K562 (cell line): ENCODE data around the gene SLC25A21. TPM values are rescaled to one million over a fixed set of nuclear protein-coding genes. Genes with fewer than 3 reads are reported as not detected.

ENCODE experiments used
- ATAC-seq: fragments of 200-7000 bp; cut with Tn5 transposase; 3 replicates; pipeline ENCODE4 v1.9.1; 2020; ENCODE audit warnings: moderate library complexity
- BruUV-seq: library from RNA; stranded (reverse); fragments of 400-500 nt; replicated peaks from 2 replicates; lab custom pipeline; 2021; lab: Mats Ljungman, UMichigan
- CTCF ChIA-PET: fragments of 300-600 bp; formaldehyde crosslinking; extraction: SDS; loops from one replicate; lab custom pipeline; 2021; ENCODE audit warnings: low intra/inter-chr PET ratio; lab: Yijun Ruan, JAX
- POLR2A ChIA-PET: fragments of 300-600, 350-650 bp; sonication (Branson Sonifier 250); formaldehyde crosslinking; extraction: SDS; loops from one replicate; lab custom pipeline; 2021; ENCODE audit warnings: antibody characterized with exemption, inconsistent platforms; lab: Yijun Ruan, JAX
- DNase-seq, 4 experiments: peaks; one replicate each; pipeline versions ENCODE4 v3.0.0 to v3.0.0-alpha.2; 2011 to 2018; ENCODE audit warnings: low spot score in 3 of 4, mixed read lengths in 3 of 4; ENCODE audit errors: extremely low read depth in 1 of 4
- FAIRE-seq: peaks from 2 replicates; lab custom pipeline; 2011; peaks lifted over from hg19 to GRCh38; lab: Jason Lieb, UNC
- H2AFZ ChIP-seq: 2 replicates; pipeline ENCODE4 v1.6.0; 2011; ENCODE audit warnings: low read depth, low read length, control low read depth, inconsistent platforms
- H3K27ac ChIP-seq: fragments of 200-600 bp; 3 replicates; pipeline ENCODE4 v1.8.0; 2011; ENCODE audit warnings: low read depth, mild to moderate bottlenecking, control low read depth, inconsistent platforms, low read length, moderate library complexity, mixed read lengths; ENCODE audit errors: extremely low read depth
- H3K27me3 ChIP-seq, 2 experiments: fragments of 300-600 bp in 1 of 2; 2 replicates in 1 of 2; 3 replicates in 1 of 2; pipeline versions ENCODE4 v1.6.0 to v1.8.0; 2011; ENCODE audit warnings: inconsistent platforms in 2 of 2, low read length in 2 of 2, mild to moderate bottlenecking in 1 of 2, mixed read lengths in 1 of 2, moderate library complexity in 1 of 2; ENCODE audit not compliant: control insufficient read depth in 2 of 2, insufficient read depth in 2 of 2
- H3K36me3 ChIP-seq: fragments of 300-600 bp; 3 replicates; pipeline ENCODE4 v1.8.0; 2011; ENCODE audit warnings: mild to moderate bottlenecking, low read length, inconsistent platforms; ENCODE audit not compliant: control insufficient read depth, insufficient read depth
- H3K4me1 ChIP-seq, 2 experiments: fragments of 200-600 bp in 1 of 2; replicated peaks in 1 of 2; 2 replicates in 1 of 2; 3 replicates in 1 of 2; pipeline versions ENCODE4 v1.5.1 to v1.8.0; 2011; ENCODE audit warnings: inconsistent platforms in 2 of 2, low read length in 2 of 2, mild to moderate bottlenecking in 1 of 2, mixed read lengths in 1 of 2, moderate library complexity in 1 of 2; ENCODE audit not compliant: control insufficient read depth in 2 of 2, insufficient read depth in 2 of 2
- H3K4me2 ChIP-seq: 2 replicates; pipeline ENCODE4 v1.6.1; 2011; ENCODE audit warnings: low read length, control low read depth, inconsistent platforms, mixed read lengths; ENCODE audit not compliant: insufficient read depth
- H3K4me3 ChIP-seq: fragments of 200-600 bp; sonication (generic), shearing (Covaris generic); 2 replicates; pipeline ENCODE4 v1.5.1; 2016; ENCODE audit warnings: control low read depth, inconsistent platforms
- H3K79me2 ChIP-seq: fragments of 200-600 bp; 3 replicates; pipeline ENCODE4 v1.8.0; 2011; ENCODE audit warnings: low read length, inconsistent platforms; ENCODE audit not compliant: control insufficient read depth, insufficient read depth
- H3K9ac ChIP-seq, 2 experiments: 2 replicates each; pipeline versions ENCODE4 v1.6.0 to v1.6.1; 2011; ENCODE audit warnings: low read depth in 2 of 2, low read length in 2 of 2, control low read depth in 1 of 2, inconsistent platforms in 1 of 2, mild to moderate bottlenecking in 1 of 2, mixed read lengths in 1 of 2; ENCODE audit not compliant: insufficient read depth in 1 of 2
- H3K9me1 ChIP-seq: one replicate; pipeline ENCODE4 v1.6.0; 2011; ENCODE audit warnings: inconsistent platforms, mild to moderate bottlenecking, low read length, moderate library complexity; ENCODE audit not compliant: control insufficient read depth, insufficient read depth
- H3K9me3 ChIP-seq: replicated peaks from 2 replicates; pipeline ENCODE4 v1.5.1; 2011; ENCODE audit warnings: low read depth, low read length, inconsistent platforms; ENCODE audit not compliant: control insufficient read depth, insufficient read depth
- H4K20me1 ChIP-seq: replicated peaks from 2 replicates; pipeline ENCODE4 v1.6.1; 2011; ENCODE audit warnings: low read length, inconsistent platforms, mixed read lengths; ENCODE audit not compliant: control insufficient read depth, insufficient read depth
- RAD21 ChIP-seq, 2 experiments: fragments of 250-450 bp in 1 of 2; fragments of 450-650 bp in 1 of 2; sonication (Bioruptor Pico) in 1 of 2; formaldehyde crosslinking in 1 of 2; IDR thresholded peaks in 1 of 2; conservative IDR thresholded peaks in 1 of 2; 2 replicates each; pipeline versions ENCODE4 v1.4.0 to v1.8.0; 2020 to 2022; ENCODE audit warnings: mild to moderate bottlenecking in 2 of 2, moderate library complexity in 1 of 2
- ZNF224 ChIP-seq: sonication (generic); formaldehyde crosslinking; IDR thresholded peaks from 2 replicates; pipeline ENCODE4 v1.8.0; 2022; ENCODE audit warnings: mild to moderate bottlenecking, missing genetic modification reagents
- whole genome bisulfite sequencing: fragments of 100-300 bp; shearing (Covaris generic); methylation state at CpG from one replicate; pipeline ENCODE4 v1.1.6; 2016; ENCODE audit warnings: low coverage, mixed read lengths; ENCODE audit not compliant: insufficient coverage; ENCODE audit errors: missing lambda C conversion rate; 5-methylcytosine and 5-hydroxymethylcytosine counted together
- in situ Hi-C: fragments of 300-500 bp; cut with MboI; formaldehyde crosslinking; loops from 4 replicates; pipeline ENCODE4 v1.15.0; 2018; ENCODE audit warnings: inconsistent platforms, mixed read lengths
- intact Hi-C: fragments of 100-400 bp; cut with micrococcal nuclease; formaldehyde crosslinking; loops from 2 replicates; pipeline ENCODE4 v1.14.2; 2022
- polyA plus RNA-seq, 8 experiments: library from polyadenylated mRNA; depleted of rRNA in 4 of 8; stranded (reverse) in 5 of 8; unstranded in 3 of 8; fragments of >200 nt; fragmentation: Nextera tagmentation in 2 of 8; fragmentation: Illumina TruSeq in 1 of 8; extraction: Ambion mirVana in 2 of 8; extraction: Trizol in 1 of 8; gene quantifications; 2 replicates each; pipeline versions ENCODE4 v1.2.1 to v1.2.3, GENCODE V29; 2011 to 2014; ENCODE audit warnings: inconsistent platforms in 1 of 8, missing spikeins in 1 of 8
- total RNA-seq, 7 experiments: library from RNA; depleted of rRNA in 6 of 7; stranded (reverse); fragments of >200 nt in 6 of 7; fragmentation: Illumina TruSeq in 2 of 7; extraction: Trizol in 2 of 7; gene quantifications; 2 replicates each; pipeline versions ENCODE4 v1.2.1 to v1.2.3, GENCODE V29; 2011 to 2021; ENCODE audit warnings: low replicate concordance in 1 of 7
- TF ChIP-seq, protein P1 (sequence below): fragments of 250-450 bp; sonication (Bioruptor Pico); IDR thresholded peaks from 2 replicates; pipeline ENCODE4 v1.8.0; 2022; ENCODE audit warnings: moderate library complexity, mild to moderate bottlenecking, inconsistent platforms
- TF ChIP-seq, protein P2 (sequence below), 2 experiments: fragments of 450-650 bp; formaldehyde crosslinking in 1 of 2; IDR thresholded peaks; 2 replicates each; pipeline versions ENCODE4 v1.4.0 to v1.6.1; 2014 to 2020; ENCODE audit warnings: mild to moderate bottlenecking in 2 of 2, borderline replicate concordance in 1 of 2, low read depth in 1 of 2

The SLC25A21 gene
- total and polyA plus RNA-seq, 9 of the 15 experiments (the other 6 are each of a cell fraction or from before 2014, with no cell fraction given) = 15.2 to 46.7 (median 28.7) TPM

DNA sequence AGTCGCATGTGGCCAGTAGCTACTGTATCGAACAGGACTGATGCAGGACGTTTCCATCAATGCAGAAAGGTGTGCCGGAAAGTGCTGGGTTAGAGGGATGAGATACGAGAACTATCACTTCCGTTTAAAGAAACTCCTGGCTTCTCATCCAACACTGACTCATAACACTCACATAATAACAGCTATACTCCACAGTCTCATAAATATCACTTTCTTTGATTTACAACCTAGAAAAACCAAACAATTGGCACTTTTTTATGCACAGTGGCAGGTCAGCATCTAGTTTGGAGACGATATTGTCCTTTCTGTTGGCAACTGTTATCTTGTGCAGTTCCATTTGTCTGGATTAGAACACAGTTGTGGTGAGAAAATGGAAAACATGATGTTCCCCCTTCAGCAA, 43.4 kb downstream of the SLC25A21 start:
- H3K36me3 ChIP-seq = peaks cover 2% of the 10 kb centered on the region; the same call in 2 of the 3 replicates
- peaks cover 30% of the 10 kb centered on the region; the same call in 2 of the 3 replicates for H3K79me2 ChIP-seq
- H2AFZ ChIP-seq = no peak overlapping the region
- no peaks in the 10 kb centered on the region for H3K9me3 ChIP-seq
- no peak overlapping the region for H3K4me2 ChIP-seq
- DNase-seq (no peak), ATAC-seq (no peak)
- H3K27me3 ChIP-seq = no peaks in the 10 kb centered on the region
- BruUV-seq = no TSS peak
- TF ChIP-seq, protein P1, sequence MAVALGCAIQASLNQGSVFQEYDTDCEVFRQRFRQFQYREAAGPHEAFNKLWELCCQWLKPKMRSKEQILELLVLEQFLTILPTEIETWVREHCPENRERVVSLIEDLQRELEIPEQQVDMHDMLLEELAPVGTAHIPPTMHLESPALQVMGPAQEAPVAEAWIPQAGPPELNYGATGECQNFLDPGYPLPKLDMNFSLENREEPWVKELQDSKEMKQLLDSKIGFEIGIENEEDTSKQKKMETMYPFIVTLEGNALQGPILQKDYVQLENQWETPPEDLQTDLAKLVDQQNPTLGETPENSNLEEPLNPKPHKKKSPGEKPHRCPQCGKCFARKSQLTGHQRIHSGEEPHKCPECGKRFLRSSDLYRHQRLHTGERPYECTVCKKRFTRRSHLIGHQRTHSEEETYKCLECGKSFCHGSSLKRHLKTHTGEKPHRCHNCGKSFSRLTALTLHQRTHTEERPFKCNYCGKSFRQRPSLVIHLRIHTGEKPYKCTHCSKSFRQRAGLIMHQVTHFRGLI = no peak
- TF ChIP-seq, all 486 proteins: peak for 0
- Histone ChIP-seq H3K4me1 (no peaks in the 10 kb centered on the region; a peak in 2 of 5 replicates), H4K20me1 (no peaks in the 10 kb centered on the region), H3K9ac (no peak overlapping the region), H3K4me3 (no peak overlapping the region), H3K9me1 (no peaks in the 10 kb centered on the region), H3K27ac (no peak overlapping the region)
- POLR2A ChIA-PET = no interaction called here
- CTCF ChIA-PET = no interaction called here
- in situ Hi-C loops (loop anchor here (25.0 kb wide), 1 partner anchor 492 kb away; no protein-coding TSS in a partner anchor), intact Hi-C loops (no loop called here)
- peak; percentile 37 for FAIRE-seq
- WGBS = 83% methylated on average over 7 of the region's 7 CpGs

DNA sequence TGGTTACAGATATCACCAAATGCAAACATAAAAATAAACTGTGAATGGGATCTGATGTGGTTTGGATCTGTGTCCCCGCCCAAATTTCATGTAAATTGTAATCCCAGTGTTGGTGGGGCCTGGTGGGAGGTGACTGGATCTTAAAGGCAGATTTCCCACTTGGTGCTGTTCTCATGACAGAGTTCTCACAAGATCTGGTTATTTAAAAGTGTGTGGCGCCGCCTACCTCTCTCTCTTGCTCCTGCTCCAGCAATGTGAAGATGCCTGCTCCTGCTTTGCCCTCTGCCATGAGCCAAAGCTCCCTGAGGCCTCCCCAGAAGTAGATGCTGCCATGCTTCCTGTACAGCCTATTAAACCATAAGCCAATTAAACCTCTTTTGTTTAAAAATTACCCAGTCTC, 47.8 kb downstream of the SLC25A21 start:
- ATAC-seq = peak; percentile 84
- Histone ChIP-seq H3K9ac (no peak overlapping the region), H4K20me1 (no peaks in the 10 kb centered on the region), H3K4me2 (no peak overlapping the region), H3K36me3 (peaks cover 2% of the 10 kb centered on the region; the same call in 2 of the 3 replicates), H3K4me3 (no peak overlapping the region), H3K79me2 (peaks cover 29% of the 10 kb centered on the region; the same call in 2 of the 3 replicates), H2AFZ (no peak overlapping the region), H3K9me1 (no peaks in the 10 kb centered on the region), H3K27ac (no peak overlapping the region), H3K4me1 (no peaks in the 10 kb centered on the region), H3K9me3 (no peaks in the 10 kb centered on the region), H3K27me3 (no peaks in the 10 kb centered on the region)
- FAIRE-seq = peak; percentile 26
- no TSS peak for BruUV-seq
- intact Hi-C loops (no loop called here), in situ Hi-C loops (loop anchor here (25.0 kb wide), 1 partner anchor 487 kb away; no protein-coding TSS in a partner anchor)
- POLR2A ChIA-PET = no interaction called here
- CTCF ChIA-PET = no interaction called here
- peak in 1 of 4 experiments; percentile 26 for DNase-seq
- WGBS = 67% methylated on average over 3 of the region's 3 CpGs
- TF ChIP-seq ZNF224 (no peak), RAD21 (CRISPR knock-in tag; conservative IDR thresholded peaks at IDR 0.05 in 1 of 2, IDR thresholded peaks at IDR 0.05 in 1 of 2) (peak in 1 of 2 experiments; percentile 46; a peak in 2 of 4 replicates)
- TF ChIP-seq, protein P2, sequence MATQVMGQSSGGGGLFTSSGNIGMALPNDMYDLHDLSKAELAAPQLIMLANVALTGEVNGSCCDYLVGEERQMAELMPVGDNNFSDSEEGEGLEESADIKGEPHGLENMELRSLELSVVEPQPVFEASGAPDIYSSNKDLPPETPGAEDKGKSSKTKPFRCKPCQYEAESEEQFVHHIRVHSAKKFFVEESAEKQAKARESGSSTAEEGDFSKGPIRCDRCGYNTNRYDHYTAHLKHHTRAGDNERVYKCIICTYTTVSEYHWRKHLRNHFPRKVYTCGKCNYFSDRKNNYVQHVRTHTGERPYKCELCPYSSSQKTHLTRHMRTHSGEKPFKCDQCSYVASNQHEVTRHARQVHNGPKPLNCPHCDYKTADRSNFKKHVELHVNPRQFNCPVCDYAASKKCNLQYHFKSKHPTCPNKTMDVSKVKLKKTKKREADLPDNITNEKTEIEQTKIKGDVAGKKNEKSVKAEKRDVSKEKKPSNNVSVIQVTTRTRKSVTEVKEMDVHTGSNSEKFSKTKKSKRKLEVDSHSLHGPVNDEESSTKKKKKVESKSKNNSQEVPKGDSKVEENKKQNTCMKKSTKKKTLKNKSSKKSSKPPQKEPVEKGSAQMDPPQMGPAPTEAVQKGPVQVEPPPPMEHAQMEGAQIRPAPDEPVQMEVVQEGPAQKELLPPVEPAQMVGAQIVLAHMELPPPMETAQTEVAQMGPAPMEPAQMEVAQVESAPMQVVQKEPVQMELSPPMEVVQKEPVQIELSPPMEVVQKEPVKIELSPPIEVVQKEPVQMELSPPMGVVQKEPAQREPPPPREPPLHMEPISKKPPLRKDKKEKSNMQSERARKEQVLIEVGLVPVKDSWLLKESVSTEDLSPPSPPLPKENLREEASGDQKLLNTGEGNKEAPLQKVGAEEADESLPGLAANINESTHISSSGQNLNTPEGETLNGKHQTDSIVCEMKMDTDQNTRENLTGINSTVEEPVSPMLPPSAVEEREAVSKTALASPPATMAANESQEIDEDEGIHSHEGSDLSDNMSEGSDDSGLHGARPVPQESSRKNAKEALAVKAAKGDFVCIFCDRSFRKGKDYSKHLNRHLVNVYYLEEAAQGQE (IDR thresholded peaks at IDR 0.05; ENCODE audit: borderline replicate concordance) = peak; percentile 17; the same call in 1 of the 2 replicates
- TF ChIP-seq, protein P2 (CRISPR knock-in tag; IDR thresholded peaks at IDR 0.05; ENCODE audit: low read depth) = no peak
